Dermis microvascular lymphatic vessel endothelial cell (primary cell): ENCODE data around the gene CALD1. TPM values are rescaled to one million over a fixed set of nuclear protein-coding genes. Genes with fewer than 3 reads are reported as not detected.

Experiments
- DNase-seq, 2 donors: peaks; one replicate each; pipeline versions ENCODE4 v3.0.0 to v3.0.0-alpha.2; 2010; ENCODE audit warnings: low read depth in 2 of 2
- total RNA-seq: library from RNA; depleted of rRNA; stranded (reverse); fragments of >200 nt; gene quantifications from 2 replicates; pipeline ENCODE4 v1.2.1, GENCODE V29; 2014

Gene CALD1
- total RNA-seq, 1 donor from 2014 or later: 229 TPM

- peak in 1 of 2 donors; percentile 64 for DNase-seq
Observed at GRCh38 chr7:134787064-134787463, 7.6 kb downstream of the CALD1 start.

- DNase-seq: no peak
Observed at GRCh38 chr7:134787720-134788119, 8.3 kb downstream of the CALD1 start.

- no peak for DNase-seq
Observed at GRCh38 chr7:134788191-134788590, 8.8 kb downstream of the CALD1 start.

GRCh38 chr7:134789967-134790685 lies 10.7 kb downstream of the CALD1 start:
- DNase-seq: peak in 1 of 2 donors; percentile 36

- DNase-seq: no peak
Observed at GRCh38 chr7:134792968-134793367, 13.5 kb downstream of the CALD1 start.

- no peak for DNase-seq
Observed at GRCh38 chr7:134795231-134795630, 15.8 kb downstream of the CALD1 start.

- DNase-seq: no peak
Observed at GRCh38 chr7:134798155-134798554, 18.7 kb downstream of the CALD1 start.

GRCh38 chr7:134799377-134799776 lies 19.9 kb downstream of the CALD1 start:
- DNase-seq: no peak

GRCh38 chr7:134802762-134803161 lies 23.3 kb downstream of the CALD1 start:
- no peak for DNase-seq

- DNase-seq: peak in 1 of 2 donors; percentile 72
Observed at GRCh38 chr7:134804351-134804750, 24.9 kb downstream of the CALD1 start.

- DNase-seq: no peak
Observed at GRCh38 chr7:134804854-134805253, 25.4 kb downstream of the CALD1 start.

GRCh38 chr7:134806197-134806596 lies 26.8 kb downstream of the CALD1 start:
- DNase-seq: no peak

GRCh38 chr7:134809616-134810015 lies 30.2 kb downstream of the CALD1 start:
- no peak for DNase-seq

- peak in 1 of 2 donors; percentile 62 for DNase-seq
Observed at GRCh38 chr7:134811765-134812164, 32.3 kb downstream of the CALD1 start.

- peak; percentile 64 to 90 for DNase-seq
Observed at GRCh38 chr7:134813663-134814396, 34.4 kb downstream of the CALD1 start.

- no peak for DNase-seq
Observed at GRCh38 chr7:134814730-134815364, 35.4 kb downstream of the CALD1 start.

- no peak for DNase-seq
Observed at GRCh38 chr7:134818613-134819345, 39.3 kb downstream of the CALD1 start.

GRCh38 chr7:134819401-134819800 lies 40.0 kb downstream of the CALD1 start:
- DNase-seq: no peak

GRCh38 chr7:134820295-134820694 lies 40.9 kb downstream of the CALD1 start:
- no peak for DNase-seq

GRCh38 chr7:134820778-134821177 lies 41.3 kb downstream of the CALD1 start:
- no peak for DNase-seq

- no peak for DNase-seq
Observed at GRCh38 chr7:134823400-134823799, 44.0 kb downstream of the CALD1 start.

GRCh38 chr7:134825666-134826065 lies 46.2 kb downstream of the CALD1 start:
- DNase-seq: no peak
